ENCODE results near the gene NGEF. TPM values are rescaled to one million over a fixed set of nuclear protein-coding genes. Genes with fewer than 3 reads are reported as not detected.

Gene NGEF
- total RNA-seq, 2 experiments from 2014 or later = 0.63 TPM; not detected in 1

- ChIA-PET POLR2A (no interaction called here), CTCF (interaction anchor here (1.2 kb wide), 1 partner anchor 158 kb away, joined by 4 read pairs; no protein-coding TSS in a partner anchor)
Observed at GRCh38 chr2:233011702-233012131, 1.3 kb downstream of the NGEF start.

GRCh38 chr2:233011268-233011650 is 1.8 kb downstream of the NGEF start:
- no peaks in the 10 kb centered on the region for H3K4me1 Mint-ChIP-seq (ENCODE audit: low read depth)
- no peak for ATAC-seq
- no peak for TF ChIP-seq CTCF (IDR thresholded peaks at IDR 0.05)
- no peak overlapping the region for H3K27ac Mint-ChIP-seq
- no peaks in the 10 kb centered on the region for H3K9me3 Mint-ChIP-seq
- no peaks in the 10 kb centered on the region for H3K27me3 Mint-ChIP-seq
- CTCF ChIA-PET = interaction anchor here (1.2 kb wide), 1 partner anchor 158 kb away, joined by 4 read pairs; no protein-coding TSS in a partner anchor
- no peak overlapping the region for H3K4me3 Mint-ChIP-seq
- no peak for DNase-seq
- intact Hi-C loops (cut with micrococcal nuclease) = no loop called here
- no peaks in the 10 kb centered on the region for H3K36me3 Mint-ChIP-seq (ENCODE audit: low read depth)
- POLR2A ChIA-PET = no interaction called here

More at GRCh38 chr2:233011702-233012131, 1.3 kb downstream of the NGEF start:
- no peak for TF ChIP-seq CTCF (IDR thresholded peaks at IDR 0.05)
- no peak overlapping the region for H3K4me3 Mint-ChIP-seq
- no peak overlapping the region for H3K27ac Mint-ChIP-seq
- ATAC-seq = no peak
- H3K27me3 Mint-ChIP-seq = no peaks in the 10 kb centered on the region
- H3K9me3 Mint-ChIP-seq = no peaks in the 10 kb centered on the region
- no peaks in the 10 kb centered on the region for H3K36me3 Mint-ChIP-seq (ENCODE audit: low read depth)
- no peak for DNase-seq
- intact Hi-C loops (cut with micrococcal nuclease) = no loop called here
- H3K4me1 Mint-ChIP-seq (ENCODE audit: low read depth) = no peaks in the 10 kb centered on the region

DNA sequence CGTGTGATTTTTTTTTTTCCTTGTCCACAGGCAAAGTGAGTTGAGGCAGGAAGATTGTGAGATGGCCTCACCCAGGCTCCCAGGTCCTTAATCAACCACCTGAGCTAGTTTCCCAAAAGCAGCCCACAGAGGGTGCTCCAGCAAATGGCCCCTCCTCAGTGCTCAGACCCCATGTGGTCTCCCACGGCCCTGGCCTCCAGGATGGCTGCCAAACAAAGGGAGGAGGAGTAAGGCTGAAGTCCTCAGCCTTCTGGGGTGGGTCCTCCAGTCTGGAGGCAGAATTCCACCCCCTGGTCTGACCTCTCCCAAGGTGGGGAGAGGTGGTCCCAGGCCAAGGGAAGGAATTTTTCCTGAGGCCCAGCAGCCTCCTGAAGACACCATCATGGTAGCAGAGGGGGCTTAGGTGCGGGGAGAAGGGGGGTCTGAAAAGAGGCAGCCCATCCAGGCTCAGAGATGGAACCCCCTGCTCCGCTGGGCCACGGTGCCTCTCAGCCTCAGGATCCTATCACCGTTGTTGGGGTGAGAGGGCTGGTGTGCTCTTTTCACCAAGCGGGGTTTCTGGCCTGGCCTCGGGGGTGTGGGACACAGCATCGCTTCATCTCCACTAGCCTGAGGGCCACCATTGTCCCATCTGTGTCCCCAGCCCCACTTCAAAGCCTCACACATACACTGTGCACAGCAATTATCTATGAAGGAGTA is 2.3 kb downstream of the NGEF start:
- POLR2A ChIA-PET = no interaction called here
- no peak overlapping the region for H3K4me3 Mint-ChIP-seq

GRCh38 chr2:233009661-233010060 is 3.4 kb downstream of the NGEF start:
- Mint-ChIP-seq H3K4me3 (no peak overlapping the region), H3K27ac (no peak overlapping the region), H3K27me3 (no peaks in the 10 kb centered on the region), H3K9me3 (no peaks in the 10 kb centered on the region), H3K4me1 (ENCODE audit: low read depth) (no peaks in the 10 kb centered on the region), H3K36me3 (ENCODE audit: low read depth) (no peaks in the 10 kb centered on the region)
- ATAC-seq (no peak), DNase-seq (no peak)
- no peak for TF ChIP-seq CTCF (IDR thresholded peaks at IDR 0.05)
- POLR2A ChIA-PET = no interaction called here
- CTCF ChIA-PET = no interaction called here
- intact Hi-C loops (cut with micrococcal nuclease) = no loop called here

More for the DNA sequence above, 2.3 kb downstream of the NGEF start:
- Mint-ChIP-seq H3K27me3 (no peaks in the 10 kb centered on the region), H3K4me1 (ENCODE audit: low read depth) (no peaks in the 10 kb centered on the region), H3K36me3 (ENCODE audit: low read depth) (no peaks in the 10 kb centered on the region), H3K27ac (no peak overlapping the region), H3K9me3 (no peaks in the 10 kb centered on the region)
- no peak for TF ChIP-seq CTCF (IDR thresholded peaks at IDR 0.05)
- CTCF ChIA-PET = no interaction called here
- intact Hi-C loops (cut with micrococcal nuclease) = no loop called here
- DNase-seq (no peak), ATAC-seq (no peak)

- ChIA-PET POLR2A (no interaction called here), CTCF (interaction anchor here (2.4 kb wide), 1 partner anchor 46 kb away, joined by 8 read pairs; no protein-coding TSS in a partner anchor)
- H3K4me3 Mint-ChIP-seq = no peak overlapping the region
- no peaks in the 10 kb centered on the region for H3K4me1 Mint-ChIP-seq (ENCODE audit: low read depth)
- no peak for ATAC-seq
- H3K36me3 Mint-ChIP-seq (ENCODE audit: low read depth) = no peaks in the 10 kb centered on the region
- DNase-seq = no peak
- H3K27ac Mint-ChIP-seq = no peak overlapping the region
- H3K9me3 Mint-ChIP-seq = no peaks in the 10 kb centered on the region
- intact Hi-C loops (cut with micrococcal nuclease) = no loop called here
- no peak for TF ChIP-seq CTCF (IDR thresholded peaks at IDR 0.05)
- no peaks in the 10 kb centered on the region for H3K27me3 Mint-ChIP-seq
Observed at GRCh38 chr2:233007739-233008138, 5.3 kb downstream of the NGEF start.
